Activated CD4-positive, CD25-positive, alpha-beta regulatory T cell treated with anti-CD3 and anti-CD28 coated beads, Interleukin-2, amount 50 U/mL, for 16 hours (primary cell): ENCODE measurements around the gene TSC1.

ENCODE experiments used
- DNase-seq: peaks from one replicate; pipeline ENCODE4 v3.0.0-alpha.2; 2020; ENCODE audit warnings: low read depth, low spot score

TSC1 gene

DNA sequence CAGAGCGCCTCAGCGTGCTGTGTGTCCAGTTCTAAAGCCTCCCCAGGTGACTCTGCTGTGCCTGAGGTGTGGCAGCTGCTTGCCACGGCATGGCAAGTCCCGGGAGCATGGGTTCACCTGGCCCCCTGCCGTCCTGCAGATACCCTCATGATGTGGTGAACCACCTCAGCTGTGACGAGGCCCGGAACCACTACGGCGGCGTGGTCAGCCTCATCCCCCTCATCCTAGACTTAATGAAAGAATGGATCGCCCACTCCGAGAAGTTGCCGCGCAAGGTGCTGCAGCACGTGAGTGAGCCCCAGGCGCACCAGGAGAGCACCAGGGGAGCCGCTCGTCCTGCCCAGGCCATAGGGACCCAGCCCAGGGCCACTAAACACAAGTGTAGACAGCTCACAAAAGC lies 56.3 kb downstream of the TSC1 start:
- no peak for DNase-seq

DNA sequence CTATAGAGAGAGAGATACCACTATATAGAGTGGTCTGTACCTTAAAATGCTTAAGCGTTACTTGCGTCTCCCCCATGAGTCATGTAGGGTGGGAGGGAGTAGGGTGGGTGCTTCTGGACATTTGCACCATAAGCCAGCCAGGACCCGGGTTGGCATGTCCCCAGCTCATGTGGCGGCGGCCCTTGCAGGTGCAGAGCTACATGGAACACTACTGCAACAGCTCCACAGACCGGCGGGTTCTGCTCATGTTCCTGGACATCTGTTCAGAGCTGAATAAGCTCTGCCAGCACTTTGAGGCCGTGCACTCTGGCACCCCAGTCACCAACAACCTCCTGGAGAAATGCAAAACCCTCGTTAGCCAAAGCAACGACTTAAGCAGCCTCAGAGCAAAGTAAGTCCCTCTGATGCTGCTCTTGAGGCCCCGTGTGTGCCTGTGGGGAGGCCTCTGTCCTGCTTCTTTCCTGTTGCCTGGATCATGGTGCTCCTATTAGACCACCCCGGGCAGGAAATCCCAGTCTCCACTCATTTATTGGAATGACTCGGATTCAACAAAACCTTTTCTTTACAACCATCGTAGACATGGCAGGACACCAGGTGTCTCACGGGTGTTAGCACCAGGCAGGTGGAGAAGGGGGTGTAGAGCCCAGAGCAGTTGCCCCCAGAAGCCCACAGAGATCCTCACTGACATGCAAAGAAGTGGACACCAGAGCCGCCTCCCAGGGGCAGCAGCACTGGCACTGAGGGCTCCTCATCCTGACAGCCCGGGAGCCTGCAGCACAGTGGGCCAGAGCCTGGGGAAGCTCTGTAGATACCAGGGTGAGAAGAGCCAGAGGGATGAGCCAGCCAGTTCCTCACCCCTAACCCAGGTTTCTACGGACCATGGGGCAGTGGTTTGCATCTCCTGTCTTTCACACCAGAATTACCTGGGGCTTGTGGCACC lies 57.0 kb downstream of the TSC1 start:
- DNase-seq = no peak

- no peak for DNase-seq
Measured at GRCh38 chr9:132886334-132886725, 58.1 kb downstream of the TSC1 start.

- DNase-seq = no peak
Measured at GRCh38 chr9:132885720-132886333, 58.6 kb downstream of the TSC1 start.

DNA sequence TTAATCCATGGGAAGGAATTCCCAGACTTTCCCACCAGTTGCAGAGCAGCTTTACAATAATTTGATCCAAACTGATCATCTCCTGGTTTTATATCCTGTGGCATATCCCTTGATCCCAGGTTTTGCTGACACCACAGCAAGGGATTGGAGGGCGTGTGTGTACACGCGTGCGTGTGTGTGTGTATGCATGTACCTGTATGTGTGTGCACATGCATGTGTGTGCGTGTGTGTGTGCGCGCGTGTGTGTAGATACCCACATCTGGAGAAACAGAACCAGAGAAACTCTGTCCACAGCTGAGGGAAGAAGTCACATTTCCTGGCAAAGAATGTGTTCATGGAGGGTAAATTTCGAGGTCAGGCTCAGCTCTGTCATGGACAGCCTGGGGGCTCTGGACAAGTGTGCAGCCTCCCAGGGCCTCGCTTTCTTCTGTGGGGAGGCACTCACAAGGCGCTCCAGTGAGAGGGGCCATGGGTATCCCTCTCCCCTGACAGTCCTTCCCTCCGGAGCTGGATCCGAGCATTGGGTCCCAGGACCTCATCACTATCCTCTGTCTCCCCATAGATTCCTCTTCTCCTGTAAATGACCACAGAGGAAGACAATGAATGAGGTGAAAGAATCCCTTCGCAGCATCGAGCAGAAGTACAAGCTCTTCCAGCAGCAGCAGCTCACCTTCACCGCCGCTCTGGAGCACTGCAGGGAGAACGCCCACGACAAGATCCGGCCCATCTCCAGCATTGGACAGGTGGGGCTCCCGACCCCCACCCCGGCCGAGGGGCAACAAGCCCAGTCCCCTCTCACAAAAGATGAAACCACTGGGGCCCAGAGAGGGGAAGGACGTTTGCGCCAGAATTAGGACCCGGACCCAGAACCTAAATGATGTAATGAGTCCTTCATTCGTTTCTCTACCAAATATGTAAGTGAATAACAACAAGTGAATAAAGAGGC lies 60.8 kb downstream of the TSC1 start:
- no peak for DNase-seq

- DNase-seq = no peak
Measured at GRCh38 chr9:132882616-132883015, 61.8 kb downstream of the TSC1 start.

- DNase-seq = no peak
Measured at GRCh38 chr9:132881826-132882225, 62.6 kb downstream of the TSC1 start.

- DNase-seq = no peak
Measured at GRCh38 chr9:132880324-132880661, 64.1 kb downstream of the TSC1 start.

- no peak for DNase-seq
Measured at GRCh38 chr9:132879457-132880323, 64.7 kb downstream of the TSC1 start.

DNA sequence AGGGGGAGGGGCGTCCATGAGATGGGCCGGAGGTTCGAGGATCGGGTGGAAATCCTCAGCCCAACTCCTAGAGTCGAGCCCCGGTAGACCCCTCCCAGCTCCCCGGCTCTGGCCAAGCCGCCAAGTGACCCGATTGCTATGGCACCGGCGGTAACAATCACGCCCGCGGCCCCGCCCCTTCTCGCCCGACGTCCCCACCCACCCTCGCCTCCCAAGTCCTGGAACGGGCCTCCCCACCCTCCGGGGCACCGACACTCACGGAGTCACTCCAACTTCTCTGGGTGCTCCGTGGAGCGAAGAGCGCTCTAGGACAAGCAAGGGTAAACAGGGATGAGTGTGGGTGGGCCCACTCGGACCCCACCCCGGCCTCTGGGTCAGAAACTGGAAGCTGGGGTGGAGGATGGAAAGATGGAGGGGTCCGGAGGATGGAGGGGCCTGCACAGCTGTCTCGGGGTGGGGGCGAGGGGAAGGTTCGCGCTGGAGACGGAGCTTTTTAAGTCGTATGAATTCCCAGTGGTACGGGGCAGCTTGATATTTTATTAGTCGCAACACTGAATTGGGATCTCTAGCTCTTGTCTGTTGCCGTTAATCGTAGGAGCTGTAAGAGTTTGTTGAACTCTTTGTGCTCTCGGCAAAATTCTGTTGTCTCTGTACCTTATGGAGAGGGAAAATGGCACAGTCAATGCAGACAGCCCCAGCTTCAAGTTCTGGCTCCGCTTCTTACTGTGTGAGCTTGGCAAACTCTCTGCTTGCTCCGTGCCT lies 65.5 kb downstream of the TSC1 start, which contains the start of gene SPACA9:
Gene SPACA9, plus strand, starts transcription at position 204 of the 762 bp plus-strand sequence. CDS start 5,050 bp downstream, outside the sequence.
- DNase-seq = no peak

DNA sequence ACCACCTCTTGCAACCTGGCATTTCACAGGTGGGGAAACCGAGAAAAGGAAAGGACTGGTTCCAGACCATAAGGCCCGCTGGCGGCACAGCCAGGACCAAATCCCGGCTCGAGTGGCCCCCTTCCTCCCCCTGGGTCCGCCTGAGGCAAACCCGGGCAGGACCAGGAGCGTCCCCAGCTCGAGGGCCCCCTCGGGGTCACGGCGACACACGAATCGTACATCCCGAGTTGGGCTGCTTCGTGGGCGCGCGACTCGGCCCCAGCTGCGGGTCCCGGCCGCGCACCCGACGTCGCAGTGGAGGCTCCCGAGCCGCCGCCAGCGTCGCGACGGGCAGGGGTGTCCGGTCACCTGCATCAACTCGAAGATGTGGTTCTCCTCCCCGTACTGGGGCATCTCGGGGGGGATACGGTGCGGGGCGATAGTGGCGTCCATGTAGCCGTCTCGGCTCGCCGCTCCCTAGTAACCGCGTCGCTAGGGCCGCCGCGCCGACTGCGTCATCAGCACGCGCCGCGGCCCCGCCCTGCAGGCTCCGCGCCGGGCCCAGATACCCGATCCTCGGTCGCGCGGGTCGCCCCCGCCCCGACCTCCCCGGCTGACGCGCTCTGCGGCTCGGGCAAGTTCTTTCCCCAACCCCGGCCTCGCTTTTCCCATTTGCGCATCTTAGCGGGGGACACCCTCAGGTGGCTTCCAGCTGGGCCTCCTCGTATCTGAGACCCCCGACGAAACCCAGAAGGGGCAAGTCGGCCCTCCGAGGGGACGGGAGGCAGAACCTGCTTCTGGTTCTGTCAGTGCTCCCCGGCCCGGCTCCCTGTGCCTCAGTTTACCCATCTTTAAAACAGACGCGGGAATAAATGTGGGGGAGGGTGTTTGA lies 66.4 kb downstream of the TSC1 start, which contains the start of gene AK8:
Gene AK8, minus strand, starts transcription at position 461 of the 871 bp plus-strand sequence. Its CDS starts 29 bp downstream, at position 432.
- peak; percentile 55 for DNase-seq

DNA sequence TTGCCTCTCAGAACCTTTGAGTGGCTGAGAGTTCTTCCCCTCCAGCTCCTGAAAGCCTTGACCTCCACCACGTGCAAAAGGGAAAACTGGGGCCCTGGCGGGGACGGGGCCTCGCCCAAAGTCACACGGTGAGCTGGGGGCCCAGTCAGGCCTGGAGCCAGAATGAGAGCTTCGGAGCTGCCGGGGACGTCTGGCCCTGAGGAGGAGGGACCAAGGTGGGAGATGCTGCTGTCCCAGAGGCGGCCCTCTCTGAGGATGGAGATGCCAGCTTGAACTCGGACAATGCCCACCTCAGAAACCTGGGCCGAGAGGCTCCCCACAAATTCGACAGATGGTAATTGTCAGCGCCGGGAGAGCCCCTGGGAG lies 67.0 kb downstream of the TSC1 start:
- DNase-seq = no peak

DNA sequence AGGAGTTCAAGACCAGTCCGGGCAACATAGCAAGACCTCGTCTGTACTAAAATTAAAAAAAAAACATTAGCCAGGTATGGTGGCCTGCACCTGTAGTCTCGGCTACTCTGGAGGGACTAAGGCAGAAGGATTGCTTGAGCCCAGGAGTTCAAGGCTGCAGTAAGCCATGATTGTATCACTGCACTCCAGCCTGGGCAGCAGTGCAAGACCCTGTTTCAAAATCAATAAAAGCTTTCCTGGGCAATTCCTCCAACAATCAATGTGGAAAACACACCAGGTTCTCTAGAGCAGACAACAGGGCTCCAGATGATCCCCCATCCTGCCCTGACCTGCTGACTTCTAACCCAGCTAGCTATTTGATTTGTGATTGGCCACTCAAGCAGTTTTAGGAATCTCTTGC lies 67.6 kb downstream of the TSC1 start:
- no peak for DNase-seq

DNA sequence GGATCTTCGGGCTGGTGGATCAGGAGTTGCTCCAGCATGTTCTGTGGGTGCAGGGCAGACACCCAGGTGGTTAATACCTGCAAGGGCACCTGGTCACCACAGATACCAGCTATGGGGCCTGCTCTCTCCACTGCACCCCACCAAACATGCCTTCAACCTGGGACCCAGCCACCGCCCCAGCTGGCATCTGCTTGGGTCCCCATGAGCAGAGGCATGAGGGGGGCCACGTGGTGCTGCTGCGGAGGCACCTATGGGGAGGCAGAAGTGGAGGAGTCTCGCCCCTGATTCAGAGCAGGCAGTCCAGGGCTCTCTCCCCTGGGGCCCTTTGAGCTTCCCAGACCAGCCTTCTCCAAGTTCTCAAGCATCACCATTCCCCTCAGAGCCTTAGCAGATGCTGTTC lies 69.3 kb downstream of the TSC1 start:
- no peak for DNase-seq

DNA sequence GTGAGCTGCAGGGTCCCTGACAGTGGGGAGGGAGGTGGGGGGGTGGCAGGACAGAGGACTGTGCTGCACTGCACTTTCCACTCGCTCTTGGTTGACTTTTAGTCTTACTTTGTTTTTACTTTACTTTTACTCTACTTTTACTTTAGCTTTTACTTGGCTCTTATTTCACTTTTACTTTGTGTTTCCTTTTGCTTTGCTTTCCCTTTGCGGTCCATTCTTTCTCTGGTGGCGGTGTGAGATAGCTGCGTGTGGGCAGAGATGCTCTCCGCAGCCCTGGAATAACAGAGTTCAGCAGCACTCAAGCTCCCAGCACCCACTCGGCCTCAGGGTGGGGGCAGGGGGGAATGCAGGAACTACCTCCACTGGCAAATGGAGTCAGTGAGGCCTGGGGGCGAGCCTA lies 71.0 kb downstream of the TSC1 start:
- DNase-seq = no peak

DNA sequence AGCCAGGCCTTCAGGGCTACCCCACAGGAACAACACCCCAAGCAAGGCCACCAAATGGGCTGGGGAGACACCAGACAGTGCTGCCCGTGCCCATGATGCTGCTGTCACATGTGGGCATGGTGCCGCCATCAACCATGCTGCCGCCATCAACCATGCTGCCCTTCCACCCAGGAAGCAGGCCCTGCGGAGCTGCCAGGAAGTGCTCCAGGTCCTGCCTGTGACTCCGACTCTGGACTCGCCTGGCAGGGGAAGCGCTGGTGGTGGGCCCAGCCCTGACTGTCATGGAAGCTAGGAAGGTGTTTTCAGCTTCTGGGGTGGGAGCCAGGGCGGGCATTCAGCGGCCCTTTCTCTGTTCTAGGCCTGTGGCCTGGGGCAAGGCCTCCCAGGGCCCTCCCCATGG lies 75.2 kb downstream of the TSC1 start:
- DNase-seq = no peak

GRCh38 chr9:132866898-132867297 lies 77.5 kb downstream of the TSC1 start:
- DNase-seq = no peak

GRCh38 chr9:132864691-132865090 lies 79.7 kb downstream of the TSC1 start:
- DNase-seq = no peak

DNA sequence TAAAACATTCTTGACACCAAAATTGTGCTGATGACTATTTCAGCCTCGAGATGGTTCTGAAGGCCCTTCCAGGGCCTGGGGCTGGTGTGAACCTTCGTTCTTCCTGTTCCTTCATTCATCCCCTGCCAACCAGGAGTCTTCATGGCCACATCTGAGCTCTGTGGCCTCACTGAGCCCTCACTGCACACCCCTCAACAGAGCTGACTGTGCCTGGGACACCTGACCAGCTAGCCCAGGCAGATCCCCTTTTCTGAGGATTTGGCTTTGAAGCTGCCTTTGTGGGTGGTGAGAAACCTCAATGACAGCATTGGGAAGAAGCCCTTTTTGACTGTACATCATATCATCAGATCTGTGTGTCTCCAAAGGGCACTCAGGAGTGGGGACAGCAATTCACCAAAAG lies 80.1 kb downstream of the TSC1 start:
- DNase-seq = no peak
